CD14-positive monocyte (primary cell): Measurements from ENCODE around the gene EFCC1. TPM values are rescaled to one million over a fixed set of nuclear protein-coding genes. Genes with fewer than 3 reads are reported as not detected.

Experiments
- DNase-seq, 3 donors: peaks; one replicate each; pipeline ENCODE4 v3.0.0-alpha.2; 2011 to 2022
- H2AFZ ChIP-seq: 2 replicates; pipeline ENCODE4 v1.6.0; 2012; ENCODE audit warnings: mild to moderate bottlenecking, low read depth, low read length, inconsistent platforms; ENCODE audit not compliant: insufficient read depth, poor library complexity, severe bottlenecking
- H3K27ac ChIP-seq, 2 donors: 1 replicate in 1 of 2; 2 replicates in 1 of 2; pipeline ENCODE4 v1.5.1; 2012 to 2013; ENCODE audit warnings: low read length in 2 of 2, control low read depth in 1 of 2, inconsistent platforms in 1 of 2, low read depth in 1 of 2, mild to moderate bottlenecking in 1 of 2
- H3K27me3 ChIP-seq, 2 donors: one replicate each; pipeline versions ENCODE4 v1.6.0 to v1.6.1; 2011 to 2013; ENCODE audit warnings: low read length in 2 of 2; ENCODE audit not compliant: control insufficient read depth in 2 of 2, insufficient read depth in 2 of 2
- H3K36me3 ChIP-seq, 2 donors: replicated peaks in 1 of 2; 1 replicate in 1 of 2; 2 replicates in 1 of 2; pipeline versions ENCODE4 v1.5.1 to v1.6.1; 2012 to 2013; ENCODE audit warnings: low read length in 2 of 2, control low read depth in 1 of 2, inconsistent platforms in 1 of 2, mild to moderate bottlenecking in 1 of 2; ENCODE audit not compliant: insufficient read depth in 2 of 2, control insufficient read depth in 1 of 2
- H3K4me1 ChIP-seq, 2 donors: 1 replicate in 1 of 2; 2 replicates in 1 of 2; pipeline versions ENCODE4 v1.5.1 to v1.6.1; 2012 to 2013; ENCODE audit warnings: low read length in 2 of 2, control low read depth in 1 of 2, inconsistent platforms in 1 of 2, mild to moderate bottlenecking in 1 of 2, moderate library complexity in 1 of 2; ENCODE audit not compliant: insufficient read depth in 2 of 2, control insufficient read depth in 1 of 2
- H3K4me2 ChIP-seq: replicated peaks from 2 replicates; pipeline ENCODE3; 2012; ENCODE audit warnings: low read length, moderate library complexity, mild to moderate bottlenecking; ENCODE audit not compliant: poor library complexity, severe bottlenecking; ENCODE audit errors: extremely low read depth
- H3K4me3 ChIP-seq, 3 experiments: fragments of 200-600 bp in 1 of 3; sonication (generic) in 1 of 3; replicated peaks in 1 of 3; 1 replicate in 2 of 3; 2 replicates in 1 of 3; pipeline ENCODE4 v1.5.1; 2011 to 2013; ENCODE audit warnings: low read length in 3 of 3, mild to moderate bottlenecking in 3 of 3, control low read depth in 2 of 3, low read depth in 2 of 3, inconsistent platforms in 1 of 3, moderate library complexity in 1 of 3
- H3K79me2 ChIP-seq: 2 replicates; pipeline ENCODE4 v1.6.0; 2012; ENCODE audit warnings: mild to moderate bottlenecking, control low read depth, inconsistent platforms, low read length, moderate library complexity; ENCODE audit not compliant: insufficient read depth
- H3K9ac ChIP-seq: 2 replicates; pipeline ENCODE4 v1.6.0; 2017; ENCODE audit warnings: low read length, mild to moderate bottlenecking; ENCODE audit not compliant: insufficient read depth, poor library complexity, severe bottlenecking
- H3K9me3 ChIP-seq, 2 donors: replicated peaks in 1 of 2; 1 replicate in 1 of 2; 2 replicates in 1 of 2; pipeline versions ENCODE4 v1.5.1 to v1.6.1; 2012 to 2013; ENCODE audit warnings: low read length in 2 of 2, control low read depth in 1 of 2; ENCODE audit not compliant: control insufficient read depth in 1 of 2, insufficient read depth in 1 of 2
- H4K20me1 ChIP-seq: 2 replicates; pipeline ENCODE4 v1.6.0; 2012; ENCODE audit warnings: mild to moderate bottlenecking, low read length, control low read depth, moderate library complexity; ENCODE audit not compliant: insufficient read depth
- H3K27ac Mint-ChIP-seq, 7 donors: one replicate each; pipeline ENCODE4 v1.8.0; 2020; ENCODE audit warnings: mild to moderate bottlenecking in 7 of 7, mixed read lengths in 7 of 7, moderate library complexity in 6 of 7, inconsistent platforms in 2 of 7
- H3K27me3 Mint-ChIP-seq, 3 donors: one replicate each; pipeline ENCODE4 v1.8.0; 2021 to 2022; ENCODE audit warnings: low read depth in 3 of 3, mild to moderate bottlenecking in 3 of 3, mixed read lengths in 3 of 3, moderate library complexity in 3 of 3, inconsistent platforms in 1 of 3
- H3K36me3 Mint-ChIP-seq, 2 donors: one replicate each; pipeline ENCODE4 v1.8.0; 2020; ENCODE audit warnings: mixed read lengths in 2 of 2, inconsistent platforms in 1 of 2, mild to moderate bottlenecking in 1 of 2
- H3K4me1 Mint-ChIP-seq: one replicate; pipeline ENCODE4 v1.8.0; 2020; ENCODE audit warnings: mild to moderate bottlenecking, mixed read lengths
- H3K4me3 Mint-ChIP-seq, 2 donors: one replicate each; pipeline ENCODE4 v1.8.0; 2020; ENCODE audit warnings: mild to moderate bottlenecking in 2 of 2, mixed read lengths in 2 of 2, moderate library complexity in 1 of 2
- H3K9me3 Mint-ChIP-seq, 7 donors: one replicate each; pipeline ENCODE4 v1.8.0; 2020 to 2022; ENCODE audit warnings: mixed read lengths in 7 of 7, mild to moderate bottlenecking in 6 of 7, moderate library complexity in 6 of 7, inconsistent platforms in 2 of 7
- CTCF ChIP-seq: fragments of 200-600 bp; IDR thresholded peaks from one replicate; pipeline ENCODE4 v1.8.0; 2022; ENCODE audit warnings: antibody characterized with exemption, mild to moderate bottlenecking
- WGBS: methylation state at CpG from one replicate; pipeline ENCODE4 v1.1.5; 2013; ENCODE audit warnings: missing lambda C conversion rate; ENCODE audit not compliant: insufficient coverage; 5-methylcytosine and 5-hydroxymethylcytosine counted together
- intact Hi-C, 2 donors: fragments of 100-400 bp; cut with micrococcal nuclease; formaldehyde crosslinking; loops; one replicate each; pipeline versions ENCODE4 v1.15.0 to v1.15.1; 2023
- polyA plus RNA-seq, 3 donors: library from polyadenylated mRNA; depleted of rRNA in 1 of 3; unstranded in 2 of 3; stranded (reverse) in 1 of 3; fragments of 300-500 nt in 2 of 3; fragments of >200 nt in 1 of 3; fragmentation: Illumina TruSeq in 2 of 3; gene quantifications; 1 replicate in 2 of 3; 2 replicates in 1 of 3; pipeline ENCODE4 v1.2.3, GENCODE V29; 2012 to 2021

Gene EFCC1
- polyA plus RNA-seq, 3 donors: 0.11 to 0.15 TPM; not detected in 1

GRCh38 chr3:128967748-128968355 is 33.3 kb upstream of the EFCC1 start:
- Mint-ChIP-seq H3K27me3 (peaks cover 0 to 7% (median 3%) of the 10 kb centered on the region in 3 donors), H3K4me3 (no peak overlapping the region), H3K9me3 (no peaks in the 10 kb centered on the region), H3K4me1 (peaks cover 18% of the 10 kb centered on the region), H3K27ac (no peak overlapping the region), H3K36me3 (no peaks in the 10 kb centered on the region)
- Histone ChIP-seq H3K4me3 (no peak overlapping the region), H3K79me2 (no peaks in the 10 kb centered on the region), H3K27ac (no peak overlapping the region), H3K9me3 (no peaks in the 10 kb centered on the region), H2AFZ (no peak overlapping the region), H3K4me2 (no peak overlapping the region), H3K9ac (no peak overlapping the region), H3K4me1 (peaks cover 8 to 12% of the 10 kb centered on the region in 2 donors), H3K27me3 (no peaks in the 10 kb centered on the region), H4K20me1 (no peaks in the 10 kb centered on the region), H3K36me3 (no peaks in the 10 kb centered on the region)
- WGBS: 53% methylated on average over 2 of the region's 6 CpGs
- no peak for DNase-seq
- no peak for TF ChIP-seq CTCF
- intact Hi-C loops: no loop called here

- Mint-ChIP-seq H3K27ac (peak overlapping the region in 1 of 7 donors; percentile 25), H3K27me3 (peaks cover 0 to 7% (median 2%) of the 10 kb centered on the region in 3 donors), H3K4me3 (no peak overlapping the region), H3K4me1 (peaks cover 30% of the 10 kb centered on the region), H3K9me3 (peaks cover 0 to 3% (median 0%) of the 10 kb centered on the region in 7 donors), H3K36me3 (no peaks in the 10 kb centered on the region)
- Histone ChIP-seq H2AFZ (peak overlapping the region; percentile 21), H3K4me1 (peaks cover 12 to 22% of the 10 kb centered on the region in 2 donors), H3K9ac (no peak overlapping the region), H3K4me2 (no peak overlapping the region), H3K9me3 (no peaks in the 10 kb centered on the region), H3K27me3 (no peaks in the 10 kb centered on the region), H3K36me3 (no peaks in the 10 kb centered on the region), H3K79me2 (no peaks in the 10 kb centered on the region), H3K27ac (no peak overlapping the region), H3K4me3 (no peak overlapping the region), H4K20me1 (no peaks in the 10 kb centered on the region)
- TF ChIP-seq CTCF: peak; percentile 96
- 13% methylated on average over 4 of the region's 12 CpGs for WGBS
- intact Hi-C loops: loop anchor here (10.0 kb wide), 2 partner anchors 345 to 355 kb away; a partner anchor contains a TSS
- DNase-seq: peak; percentile 30 to 53 (median 50)
Observed at GRCh38 chr3:128969993-128970739, 30.9 kb upstream of the EFCC1 start.
